HG03558 (cell line): ENCODE measurements around the gene PTPRG.

Experiments
- ATAC-seq: cut with Tn5 transposase; IDR thresholded peaks from one replicate; pipeline ENCODE4 v1.9.1; 2021; ENCODE audit warnings: moderate number of reproducible peaks; ENCODE audit not compliant: unreplicated experiment; ENCODE audit errors: extremely low read depth

The PTPRG gene

DNA sequence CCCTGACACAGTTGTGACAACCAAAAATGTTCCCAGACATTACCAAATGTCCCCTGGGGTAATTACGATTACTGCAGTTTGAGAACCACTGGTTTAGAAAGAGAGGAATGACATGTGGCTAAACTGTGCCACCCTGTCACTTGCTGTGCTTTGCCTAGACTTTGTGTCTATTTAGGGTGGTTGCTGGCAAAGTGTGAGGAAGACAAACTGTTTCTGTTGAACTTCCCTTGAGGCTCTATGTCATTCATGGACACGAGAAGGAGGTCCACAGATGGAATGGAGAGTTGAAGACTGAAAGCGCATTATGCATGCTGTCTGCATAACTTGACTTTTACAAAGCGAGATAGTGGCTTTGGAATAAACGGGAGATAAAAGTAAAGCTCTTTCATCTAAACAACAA, 495.3 kb downstream of the PTPRG start:
- ATAC-seq: no peak

DNA sequence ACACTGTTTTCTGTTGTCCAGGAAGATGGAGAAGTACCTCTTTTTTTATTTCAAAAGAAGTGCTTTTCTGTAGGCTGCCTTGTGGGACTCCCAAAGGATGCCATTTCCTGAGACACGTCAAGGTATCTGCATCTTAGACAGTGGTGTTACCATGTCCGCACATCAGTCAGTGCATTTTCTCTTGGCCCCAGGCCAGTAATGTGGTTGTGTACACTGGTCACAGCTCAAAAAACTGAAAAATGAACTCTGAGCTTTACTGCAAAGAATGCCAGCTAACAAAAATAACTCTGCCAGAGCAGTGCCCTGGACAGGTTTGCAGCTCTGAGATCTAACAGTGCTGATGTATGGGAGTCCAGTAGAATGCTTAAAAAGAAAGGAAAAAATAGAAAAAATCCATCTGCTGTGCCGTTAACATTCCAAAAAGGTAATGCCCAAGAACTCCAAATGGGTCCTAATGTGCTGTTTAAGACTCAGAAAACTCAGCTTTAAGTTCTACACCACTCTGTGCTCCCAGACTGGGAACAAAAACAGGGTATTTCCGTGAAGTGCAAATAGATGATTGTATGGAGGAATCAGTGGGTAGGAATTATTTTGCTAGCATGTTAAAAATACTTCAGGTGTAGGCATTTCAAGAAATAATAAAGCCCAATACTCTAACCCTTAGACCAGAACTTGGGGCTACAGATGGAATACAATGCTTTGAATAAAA, 496.1 kb downstream of the PTPRG start:
- ATAC-seq: no peak

DNA sequence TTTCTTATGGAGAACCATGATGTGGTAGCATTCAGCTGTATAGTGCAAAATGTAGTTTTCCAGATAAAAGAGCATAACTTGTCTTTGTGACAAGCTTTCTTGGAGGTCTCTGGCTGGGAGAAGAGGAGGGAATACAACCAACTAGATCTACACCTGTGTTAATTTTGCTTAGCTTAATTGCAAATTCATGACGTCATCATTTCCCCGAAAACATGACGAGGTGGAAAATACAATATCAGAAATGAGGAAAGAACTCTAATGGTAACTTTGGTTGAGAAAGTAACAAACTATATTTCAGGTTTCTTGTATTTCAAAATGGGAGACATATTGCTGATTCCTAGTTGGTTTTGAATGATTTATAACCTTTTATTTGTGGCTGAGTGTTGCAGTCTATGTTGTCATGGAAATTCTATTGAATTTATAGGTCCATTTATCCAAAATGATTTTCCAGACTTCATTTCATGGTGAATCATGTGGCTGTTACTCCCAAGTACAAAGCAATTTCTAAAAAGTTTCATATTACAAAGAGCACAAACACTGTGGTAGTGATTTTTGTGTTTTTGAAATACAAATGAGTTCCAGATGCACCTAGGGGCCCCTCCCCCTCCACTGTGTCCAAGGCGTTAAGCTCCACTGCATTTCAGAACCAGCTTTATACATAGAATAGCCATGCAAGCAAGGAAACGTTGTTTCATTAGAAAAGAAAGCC, 504.8 kb downstream of the PTPRG start:
- ATAC-seq: no peak

DNA sequence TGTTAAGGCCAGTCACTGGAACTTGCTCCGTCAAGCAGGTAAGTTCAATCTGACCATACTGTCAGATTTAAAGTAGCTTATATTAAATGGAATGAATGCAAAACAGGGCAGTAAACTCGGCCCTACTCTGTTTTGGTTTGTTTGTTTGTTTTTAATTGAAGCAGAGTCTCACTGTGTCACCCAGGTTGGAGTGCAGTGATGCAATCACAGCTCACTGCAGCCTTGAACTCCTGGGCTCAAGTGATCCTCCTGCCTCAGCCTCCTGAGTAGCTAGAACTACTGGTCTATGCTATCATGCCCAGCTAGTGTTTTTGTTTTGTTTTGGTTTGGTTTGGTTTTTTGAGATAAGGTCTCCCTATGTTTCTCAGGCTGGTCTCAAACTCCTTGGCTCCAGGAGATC, 507.0 kb downstream of the PTPRG start:
- no peak for ATAC-seq

DNA sequence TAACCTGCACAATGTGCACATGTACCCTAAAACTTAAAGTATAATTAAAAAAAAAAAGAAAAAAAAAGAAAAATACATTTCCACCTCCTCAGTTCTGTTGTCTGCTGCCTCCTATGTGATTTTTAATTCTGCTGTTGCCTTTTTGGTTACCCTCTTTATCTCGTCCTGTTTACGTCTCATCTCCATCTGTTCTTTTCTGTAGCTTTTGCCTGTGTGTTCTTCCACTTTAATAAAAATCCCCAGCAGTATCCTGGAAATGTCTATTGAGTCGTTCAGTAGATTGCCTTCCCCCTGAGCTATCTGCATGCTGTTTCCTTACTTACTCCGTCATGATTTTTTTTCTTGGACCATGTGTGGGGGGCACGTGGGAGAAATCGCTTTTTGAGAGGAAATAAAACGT, 509.5 kb downstream of the PTPRG start:
- ATAC-seq: no peak

DNA sequence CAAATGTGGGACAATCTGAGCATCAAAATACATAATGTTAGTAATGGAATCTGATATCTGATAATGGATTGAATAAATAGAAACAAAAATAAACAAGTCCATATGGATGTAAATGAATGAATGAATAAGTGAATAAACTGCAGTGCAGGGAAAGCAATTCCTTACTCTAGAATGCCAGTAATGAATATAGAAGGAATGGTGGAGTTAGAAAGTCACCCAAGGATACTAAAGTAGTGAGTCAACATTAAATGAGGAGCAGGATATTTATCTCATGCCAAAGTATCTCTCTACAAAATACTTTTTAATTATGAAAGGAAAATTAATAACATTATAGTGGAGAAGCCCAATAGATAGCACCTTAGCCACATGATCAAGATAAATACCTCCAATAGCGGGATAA, 511.7 kb downstream of the PTPRG start:
- ATAC-seq: no peak

DNA sequence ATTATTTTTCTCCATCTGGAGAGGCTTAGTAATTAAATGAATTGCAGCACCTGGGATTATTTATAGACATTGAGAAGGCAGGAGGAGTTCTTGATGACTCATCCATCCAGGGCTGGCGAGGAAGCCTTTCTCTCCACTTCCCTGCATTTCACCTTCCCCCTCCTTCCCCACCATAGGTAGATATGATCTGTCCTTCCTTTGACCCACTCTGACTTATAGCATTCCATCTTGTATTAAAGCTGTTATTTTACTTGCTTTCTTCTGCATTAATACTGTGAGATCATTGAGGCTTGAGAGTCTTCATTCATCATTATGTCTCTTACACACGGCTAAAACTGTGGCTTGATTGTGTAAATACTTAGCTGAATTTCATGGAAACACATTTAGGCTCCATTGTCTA, 523.2 kb downstream of the PTPRG start:
- no peak for ATAC-seq

DNA sequence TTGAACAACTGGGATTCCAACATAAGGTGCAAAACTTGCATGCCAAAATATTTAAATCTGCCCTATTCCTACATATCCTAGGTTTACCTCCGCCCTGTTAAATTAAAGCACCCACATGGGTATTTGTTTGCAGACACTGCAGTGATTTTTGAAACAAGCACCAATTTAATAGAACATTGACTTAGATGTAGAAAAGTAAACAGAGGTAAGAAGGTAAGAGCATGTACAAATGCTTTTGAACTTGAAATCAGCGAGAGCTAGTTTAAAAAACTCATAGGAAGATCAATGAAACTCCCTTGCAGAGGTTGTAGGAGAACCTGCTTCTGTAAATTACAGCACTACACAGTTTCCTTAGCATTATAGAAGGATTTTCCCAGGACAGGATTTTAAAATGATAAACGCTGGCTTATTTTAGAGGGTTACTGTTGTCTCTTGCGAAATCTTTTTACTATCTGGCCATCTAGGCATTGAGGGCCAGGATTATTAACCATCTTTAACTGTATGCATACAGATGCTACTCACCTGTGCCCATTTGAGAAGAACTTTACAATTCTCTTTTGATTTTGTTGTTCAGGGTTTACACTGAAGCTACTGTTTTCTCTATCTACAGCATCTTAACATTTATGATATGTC, 527.2 kb downstream of the PTPRG start:
- ATAC-seq: no peak

DNA sequence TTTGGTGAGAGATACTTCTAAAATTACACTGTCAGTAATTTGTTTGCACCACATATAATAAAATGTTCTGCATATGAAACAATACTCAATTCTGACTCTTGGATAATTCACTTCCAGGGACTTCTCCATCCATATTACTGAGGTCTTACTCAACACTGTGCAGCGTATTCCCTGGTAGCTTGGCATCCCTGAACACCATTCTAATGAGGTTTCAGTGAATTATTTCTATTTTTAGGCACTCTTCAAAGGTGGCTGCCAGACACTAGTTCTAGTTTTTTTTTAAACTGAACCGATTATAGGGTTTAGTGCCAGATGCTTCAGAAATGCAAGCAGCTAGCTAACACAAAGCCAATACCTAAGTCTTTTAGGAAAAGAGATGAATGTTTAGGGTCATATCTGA, 528.7 kb downstream of the PTPRG start:
- ATAC-seq: no peak

DNA sequence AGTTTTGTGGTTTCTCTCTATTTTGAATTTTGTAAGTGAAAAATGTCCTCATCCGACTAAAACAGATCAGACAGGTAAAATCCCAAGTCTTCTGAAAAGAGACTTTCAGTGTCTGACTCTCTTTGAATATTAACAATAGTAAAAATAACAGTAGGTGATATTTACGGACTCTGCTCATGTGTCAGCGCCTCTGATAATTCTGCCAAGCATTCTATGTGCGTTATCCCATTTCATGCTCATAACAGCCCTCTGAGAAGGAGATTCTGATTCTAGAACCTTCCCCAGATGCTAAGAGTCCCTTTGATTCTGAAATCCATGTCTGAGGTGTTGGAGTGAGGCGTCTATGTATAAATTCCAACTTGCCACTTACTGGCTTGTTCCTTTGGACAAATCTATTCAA, 529.1 kb downstream of the PTPRG start:
- no peak for ATAC-seq

DNA sequence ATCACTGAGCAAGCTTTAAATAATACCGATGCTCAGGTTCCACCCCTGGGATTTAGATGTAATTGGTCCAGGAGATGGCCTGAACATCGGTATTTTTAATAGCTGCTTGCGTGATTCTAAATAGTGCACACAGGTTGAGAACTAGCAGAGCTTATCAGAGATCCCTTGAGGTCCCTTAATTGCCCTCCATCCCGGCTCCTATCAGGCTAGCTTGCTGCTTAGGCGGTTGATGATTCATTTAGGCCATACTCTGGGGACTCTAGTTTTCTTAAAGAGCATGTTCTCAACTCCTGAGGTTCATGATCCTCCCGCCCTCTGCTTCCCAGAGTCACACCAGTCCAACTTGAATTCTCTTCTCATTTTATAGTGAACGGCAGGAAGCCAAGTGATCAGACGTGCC, 531.7 kb downstream of the PTPRG start:
- ATAC-seq: no peak

DNA sequence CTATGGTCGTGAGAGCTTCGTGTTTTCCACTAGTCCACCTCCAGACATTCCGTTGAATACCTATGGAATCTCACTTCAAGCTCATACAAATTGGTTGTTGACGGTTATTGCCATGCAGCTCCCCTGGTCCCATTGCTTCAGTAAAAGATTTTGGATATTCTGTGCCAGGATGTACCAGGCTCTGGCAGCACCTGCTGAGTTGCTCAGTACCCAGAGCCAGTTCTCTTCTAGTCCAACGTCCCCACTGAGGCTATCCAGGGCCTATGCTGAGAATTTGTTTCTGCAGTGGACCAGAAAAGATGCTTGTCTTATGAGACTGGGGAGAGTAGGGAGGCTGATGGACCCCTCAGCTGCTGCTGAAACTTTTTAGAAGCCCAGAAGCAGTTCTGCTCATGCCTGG, 533.1 kb downstream of the PTPRG start:
- ATAC-seq: no peak

DNA sequence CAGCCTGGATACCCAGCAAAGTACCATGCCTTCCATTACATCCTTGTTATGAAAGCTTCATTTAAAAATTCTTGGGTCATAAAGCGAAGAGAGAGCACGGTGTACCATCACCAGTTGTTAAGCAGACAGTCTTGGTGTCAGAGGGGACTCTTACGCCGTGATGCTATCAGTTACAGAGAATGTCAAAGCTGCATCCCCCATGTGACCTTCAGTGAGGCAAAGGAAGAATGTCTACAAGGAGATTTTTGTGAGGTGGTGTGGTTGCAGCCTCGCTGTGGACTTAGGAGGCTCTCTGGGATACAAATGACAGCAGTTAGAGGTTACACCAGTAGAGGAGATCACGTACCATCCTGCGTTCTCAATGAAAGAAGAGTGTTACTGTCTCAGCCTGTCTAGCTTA, 533.7 kb downstream of the PTPRG start:
- ATAC-seq: no peak

DNA sequence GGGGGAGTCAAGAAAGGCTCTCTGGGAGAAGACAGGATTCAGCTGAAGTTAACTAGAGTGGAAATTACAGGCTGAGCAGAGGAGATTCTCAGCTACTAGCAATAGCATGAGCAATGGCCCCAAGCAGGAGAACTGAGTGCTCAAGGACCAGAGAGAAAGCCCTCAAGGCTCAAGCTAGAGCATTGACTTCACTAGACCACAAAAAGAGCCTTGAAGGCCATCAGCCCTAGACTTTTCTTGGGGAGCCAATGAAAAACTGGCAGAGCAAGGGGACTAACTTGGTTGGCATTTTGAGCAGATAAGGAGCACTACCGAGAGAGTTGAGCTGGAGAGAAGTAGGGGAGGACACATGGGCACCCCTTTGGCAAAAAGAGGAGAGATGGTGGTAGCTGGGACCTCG, 534.4 kb downstream of the PTPRG start:
- ATAC-seq: no peak

DNA sequence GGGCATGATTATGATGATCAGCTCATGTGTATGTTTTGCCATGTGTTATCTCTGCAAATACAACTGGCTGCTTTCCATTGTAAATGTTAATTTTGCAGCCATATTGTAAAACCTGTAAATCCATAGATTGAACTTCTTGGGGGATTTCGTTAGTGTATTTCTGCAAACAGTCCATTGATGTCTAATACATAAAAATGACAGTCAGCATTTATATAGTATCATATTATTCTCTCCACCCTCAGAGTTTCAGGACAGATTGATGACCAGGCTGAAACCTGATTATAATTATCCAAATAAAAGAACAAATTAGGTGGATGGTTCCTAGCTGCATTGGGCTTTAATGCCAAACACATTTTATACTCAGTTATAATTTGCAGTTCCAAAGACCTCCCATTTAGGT, 535.1 kb downstream of the PTPRG start:
- no peak for ATAC-seq

DNA sequence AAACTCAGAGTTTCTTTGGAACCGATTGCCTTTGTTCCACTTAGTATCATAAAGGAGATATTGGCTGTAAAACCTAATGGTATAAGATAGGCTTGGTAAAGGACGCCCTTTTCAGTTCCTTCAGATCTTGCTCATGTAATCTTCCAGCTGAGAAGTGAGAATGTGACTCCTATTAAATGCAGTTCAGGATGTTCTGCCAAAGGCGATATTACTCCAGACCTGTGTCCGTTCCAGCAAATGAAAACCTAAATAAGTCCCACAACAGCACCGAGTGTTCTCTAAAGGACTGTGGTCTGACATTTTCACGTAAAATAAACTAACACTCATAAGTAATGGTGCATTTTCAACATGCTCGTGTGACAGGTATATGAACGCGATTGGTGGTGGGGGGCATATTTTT, 535.8 kb downstream of the PTPRG start:
- ATAC-seq: no peak

DNA sequence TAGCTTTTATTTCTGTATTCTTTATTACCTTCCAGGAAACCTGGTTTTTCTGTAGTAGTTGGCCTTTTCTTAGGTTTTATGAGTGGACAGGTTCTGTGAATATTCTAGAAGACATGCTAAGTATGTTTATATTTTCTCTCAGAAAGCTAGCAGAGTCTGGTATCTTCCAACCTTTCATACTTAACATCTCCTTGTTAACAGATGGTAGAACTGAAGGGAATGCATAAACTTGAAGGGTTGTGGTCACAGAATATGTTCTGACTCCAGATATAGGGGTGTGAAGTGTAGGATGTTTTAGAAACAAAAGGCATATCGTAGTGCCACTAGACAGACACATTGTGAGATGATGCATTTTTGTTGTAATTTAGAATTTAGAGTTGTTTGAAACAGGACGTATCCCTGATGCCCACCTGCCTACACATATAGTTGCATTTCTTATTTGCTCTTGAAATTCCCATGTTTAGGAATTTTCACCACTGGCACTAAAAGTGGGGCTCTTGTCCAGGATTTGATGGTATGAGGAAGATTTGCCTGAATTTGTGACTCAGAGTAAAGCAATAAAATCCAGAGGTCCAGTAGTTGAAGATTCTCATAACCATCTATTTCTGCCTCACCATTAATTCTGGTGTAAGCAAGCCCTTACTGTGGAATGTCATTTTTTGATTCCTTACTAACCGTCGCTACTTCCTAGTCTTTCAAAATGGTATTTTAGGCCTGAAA, 537.4 kb downstream of the PTPRG start:
- ATAC-seq: no peak

DNA sequence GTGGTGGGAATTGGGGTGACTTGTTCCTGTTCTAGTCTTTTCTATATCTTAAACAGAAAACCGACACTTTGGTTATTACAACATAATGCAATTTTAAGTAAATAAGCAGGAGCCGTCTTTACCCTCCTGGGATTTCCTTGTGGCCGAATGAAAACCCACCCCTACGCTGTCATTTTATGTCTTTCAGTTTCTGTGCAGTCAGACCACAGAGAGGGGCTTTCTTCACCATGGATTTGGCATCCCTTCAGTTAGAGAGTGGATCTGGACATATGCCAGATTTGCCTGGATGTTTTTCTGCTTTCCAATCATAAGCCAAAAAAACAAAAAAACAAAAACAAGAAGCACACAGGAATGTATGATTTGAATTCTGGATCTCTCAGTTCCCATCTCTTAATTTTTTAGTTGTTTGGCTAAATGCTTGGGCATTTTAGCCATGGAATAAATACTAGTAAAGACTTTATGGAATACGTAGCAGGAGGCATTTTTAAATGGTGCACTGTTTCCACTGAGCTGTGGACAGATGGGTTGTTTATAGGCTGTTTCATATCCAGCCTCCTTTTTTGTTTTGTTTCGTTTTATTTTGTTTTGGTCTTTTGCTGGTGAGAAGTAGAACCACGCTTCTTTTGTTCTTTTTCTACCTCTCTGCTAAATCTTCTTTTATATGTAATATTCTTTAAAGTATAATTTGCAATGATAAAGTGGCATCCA, 539.1 kb downstream of the PTPRG start:
- no peak for ATAC-seq

DNA sequence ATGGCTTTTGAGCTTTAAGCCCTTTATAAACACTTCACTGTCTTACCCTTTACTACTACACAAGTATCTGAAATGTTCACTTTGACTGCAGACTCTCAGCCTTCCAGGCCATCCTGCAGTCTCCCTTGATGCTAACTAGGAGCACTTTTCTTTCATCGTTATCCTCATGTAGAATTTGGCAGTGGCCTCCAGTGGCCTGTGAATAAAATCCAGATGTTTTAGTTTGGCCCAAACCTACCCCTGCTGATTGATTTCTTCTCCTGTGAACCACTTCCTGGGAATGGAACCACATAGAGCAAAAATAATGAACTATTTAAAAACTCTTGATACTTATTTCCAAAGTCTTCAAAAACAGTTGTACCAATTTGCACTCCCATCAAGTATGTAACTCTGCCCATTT, 540.1 kb downstream of the PTPRG start:
- ATAC-seq: no peak

DNA sequence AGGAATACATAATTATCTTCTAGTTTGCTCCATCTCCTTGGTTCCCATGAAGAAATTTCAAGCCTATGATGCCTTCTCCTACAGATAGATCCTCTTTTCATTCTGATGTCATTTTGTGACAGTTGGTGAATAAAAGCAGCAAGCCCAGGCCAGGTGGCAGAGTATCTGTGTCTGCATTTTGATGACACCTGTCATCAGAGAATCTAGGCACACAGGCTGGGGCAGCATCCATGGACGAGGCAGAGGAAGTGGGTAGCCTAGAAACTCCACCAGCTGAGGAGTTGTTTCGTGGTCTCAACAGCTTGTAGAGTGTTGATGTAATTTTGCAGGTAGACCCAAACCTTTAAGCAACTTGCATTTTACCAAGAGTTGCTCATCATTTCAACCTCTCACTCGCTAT, 542.2 kb downstream of the PTPRG start:
- ATAC-seq: no peak

DNA sequence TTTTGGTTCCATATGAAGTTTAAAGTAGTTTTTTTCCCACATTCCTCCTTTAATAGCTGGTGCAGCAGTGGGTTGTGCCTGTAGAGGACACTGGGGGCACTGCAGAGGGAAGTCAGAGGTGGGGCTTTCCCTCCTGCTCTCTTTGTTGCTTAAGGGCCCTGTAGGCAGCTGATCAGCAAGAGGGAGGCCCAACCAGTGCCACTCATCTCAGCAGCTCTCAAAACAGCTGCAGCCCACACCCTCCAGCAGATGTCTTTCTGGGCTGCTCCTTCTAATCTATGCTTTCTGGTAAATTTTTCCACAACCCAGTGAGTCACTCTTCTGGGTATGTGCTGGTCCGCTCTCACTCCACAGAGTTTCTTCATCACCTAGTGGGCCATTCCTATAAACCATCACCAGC, 548.2 kb downstream of the PTPRG start:
- no peak for ATAC-seq
